Measurements from ENCODE around the gene NKX3-2. TPM values are rescaled to one million over a fixed set of nuclear protein-coding genes. Genes with fewer than 3 reads are reported as not detected.

NKX3-2 gene
- total RNA-seq, 1 experiment from 2014 or later: 1.2 TPM

- no peak overlapping the region for H3K27ac ChIP-seq (ENCODE audit: low read length)
- ChIA-PET CTCF (no interaction called here), POLR2A (no interaction called here)
- DNase-seq (ENCODE audit: low read depth, low spot score) (no peak), ATAC-seq (no peak)
- H3K9me3 ChIP-seq (ENCODE audit: control insufficient read depth, insufficient read depth, low read depth, low read length): no peaks in the 10 kb centered on the region
- intact Hi-C loops (cut with micrococcal nuclease; ENCODE audit: unreplicated experiment): no loop called here
- in situ Hi-C loops (cut with HindIII; ENCODE audit: low pct_unique_long_range_greater_than_20kb, low sequenced_read_pairs): no loop called here
- H3K36me3 ChIP-seq (ENCODE audit: control insufficient read depth, insufficient read depth, low read length): no peaks in the 10 kb centered on the region
- TF ChIP-seq SIN3A (IDR thresholded peaks at IDR 0.05; ENCODE audit: borderline replicate concordance, insufficient read depth, low read depth, low read length) (no peak), TCF7L2 (IDR thresholded peaks at IDR 0.05; ENCODE audit: low read depth, low read length) (no peak), POLR2AphosphoS5 (IDR thresholded peaks at IDR 0.05; ENCODE audit: low read depth, low read length) (no peak)
- no peaks in the 10 kb centered on the region for H3K27me3 ChIP-seq (ENCODE audit: control insufficient read depth, insufficient read depth, low read length)
- no TSS peak for BruUV-seq (replicated peaks)
- H3K4me3 ChIP-seq (ENCODE audit: low read depth in 2 of 2, low read length in 2 of 2): no peak overlapping the region
- no peaks in the 10 kb centered on the region for H3K4me1 ChIP-seq (ENCODE audit: control insufficient read depth, insufficient read depth, low read length)
These were observed 15.5 kb downstream of the NKX3-2 start for GRCh38 chr4:13528821-13529127.

GRCh38 chr4:13527981-13528820 lies 16.1 kb downstream of the NKX3-2 start:
- Histone ChIP-seq H3K27me3 (ENCODE audit: control insufficient read depth, insufficient read depth, low read length) (no peaks in the 10 kb centered on the region), H3K36me3 (ENCODE audit: control insufficient read depth, insufficient read depth, low read length) (no peaks in the 10 kb centered on the region), H3K27ac (ENCODE audit: low read length) (no peak overlapping the region), H3K9me3 (ENCODE audit: control insufficient read depth, insufficient read depth, low read depth, low read length) (no peaks in the 10 kb centered on the region), H3K4me3 (ENCODE audit: low read depth in 2 of 2, low read length in 2 of 2) (no peak overlapping the region), H3K4me1 (ENCODE audit: control insufficient read depth, insufficient read depth, low read length) (no peaks in the 10 kb centered on the region)
- ATAC-seq (no peak), DNase-seq (ENCODE audit: low read depth, low spot score) (no peak)
- TF ChIP-seq TCF7L2 (IDR thresholded peaks at IDR 0.05; ENCODE audit: low read depth, low read length) (no peak), POLR2AphosphoS5 (IDR thresholded peaks at IDR 0.05; ENCODE audit: low read depth, low read length) (no peak), SIN3A (IDR thresholded peaks at IDR 0.05; ENCODE audit: borderline replicate concordance, insufficient read depth, low read depth, low read length) (no peak)
- TF ChIP-seq, protein P1, sequence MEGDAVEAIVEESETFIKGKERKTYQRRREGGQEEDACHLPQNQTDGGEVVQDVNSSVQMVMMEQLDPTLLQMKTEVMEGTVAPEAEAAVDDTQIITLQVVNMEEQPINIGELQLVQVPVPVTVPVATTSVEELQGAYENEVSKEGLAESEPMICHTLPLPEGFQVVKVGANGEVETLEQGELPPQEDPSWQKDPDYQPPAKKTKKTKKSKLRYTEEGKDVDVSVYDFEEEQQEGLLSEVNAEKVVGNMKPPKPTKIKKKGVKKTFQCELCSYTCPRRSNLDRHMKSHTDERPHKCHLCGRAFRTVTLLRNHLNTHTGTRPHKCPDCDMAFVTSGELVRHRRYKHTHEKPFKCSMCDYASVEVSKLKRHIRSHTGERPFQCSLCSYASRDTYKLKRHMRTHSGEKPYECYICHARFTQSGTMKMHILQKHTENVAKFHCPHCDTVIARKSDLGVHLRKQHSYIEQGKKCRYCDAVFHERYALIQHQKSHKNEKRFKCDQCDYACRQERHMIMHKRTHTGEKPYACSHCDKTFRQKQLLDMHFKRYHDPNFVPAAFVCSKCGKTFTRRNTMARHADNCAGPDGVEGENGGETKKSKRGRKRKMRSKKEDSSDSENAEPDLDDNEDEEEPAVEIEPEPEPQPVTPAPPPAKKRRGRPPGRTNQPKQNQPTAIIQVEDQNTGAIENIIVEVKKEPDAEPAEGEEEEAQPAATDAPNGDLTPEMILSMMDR (IDR thresholded peaks at IDR 0.05): no peak
- TF ChIP-seq, protein P2, sequence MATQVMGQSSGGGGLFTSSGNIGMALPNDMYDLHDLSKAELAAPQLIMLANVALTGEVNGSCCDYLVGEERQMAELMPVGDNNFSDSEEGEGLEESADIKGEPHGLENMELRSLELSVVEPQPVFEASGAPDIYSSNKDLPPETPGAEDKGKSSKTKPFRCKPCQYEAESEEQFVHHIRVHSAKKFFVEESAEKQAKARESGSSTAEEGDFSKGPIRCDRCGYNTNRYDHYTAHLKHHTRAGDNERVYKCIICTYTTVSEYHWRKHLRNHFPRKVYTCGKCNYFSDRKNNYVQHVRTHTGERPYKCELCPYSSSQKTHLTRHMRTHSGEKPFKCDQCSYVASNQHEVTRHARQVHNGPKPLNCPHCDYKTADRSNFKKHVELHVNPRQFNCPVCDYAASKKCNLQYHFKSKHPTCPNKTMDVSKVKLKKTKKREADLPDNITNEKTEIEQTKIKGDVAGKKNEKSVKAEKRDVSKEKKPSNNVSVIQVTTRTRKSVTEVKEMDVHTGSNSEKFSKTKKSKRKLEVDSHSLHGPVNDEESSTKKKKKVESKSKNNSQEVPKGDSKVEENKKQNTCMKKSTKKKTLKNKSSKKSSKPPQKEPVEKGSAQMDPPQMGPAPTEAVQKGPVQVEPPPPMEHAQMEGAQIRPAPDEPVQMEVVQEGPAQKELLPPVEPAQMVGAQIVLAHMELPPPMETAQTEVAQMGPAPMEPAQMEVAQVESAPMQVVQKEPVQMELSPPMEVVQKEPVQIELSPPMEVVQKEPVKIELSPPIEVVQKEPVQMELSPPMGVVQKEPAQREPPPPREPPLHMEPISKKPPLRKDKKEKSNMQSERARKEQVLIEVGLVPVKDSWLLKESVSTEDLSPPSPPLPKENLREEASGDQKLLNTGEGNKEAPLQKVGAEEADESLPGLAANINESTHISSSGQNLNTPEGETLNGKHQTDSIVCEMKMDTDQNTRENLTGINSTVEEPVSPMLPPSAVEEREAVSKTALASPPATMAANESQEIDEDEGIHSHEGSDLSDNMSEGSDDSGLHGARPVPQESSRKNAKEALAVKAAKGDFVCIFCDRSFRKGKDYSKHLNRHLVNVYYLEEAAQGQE (IDR thresholded peaks at IDR 0.05; ENCODE audit: insufficient read depth in 1 of 2, low read depth in 2 of 2, low read length in 1 of 2): no peak
- intact Hi-C loops (cut with micrococcal nuclease; ENCODE audit: unreplicated experiment): no loop called here
- BruUV-seq (replicated peaks): no TSS peak
- POLR2A ChIA-PET: no interaction called here
- CTCF ChIA-PET: no interaction called here
- in situ Hi-C loops (cut with HindIII; ENCODE audit: low pct_unique_long_range_greater_than_20kb, low sequenced_read_pairs): no loop called here
